IPS DF 4.7 (cell line): ENCODE results near the gene TMEM225B.
A peak's percentile ranks its signal among the peaks of the same experiment; 100 is the strongest.
"Not testable (repeated sequence)": the region's sequence is repeated elsewhere in the genome, so short reads cannot be mapped to it uniquely, and the experiment has no call there.

Experiments used
- DNase-seq: peaks from one replicate; pipeline ENCODE4 v3.0.0-alpha.2; 2013; ENCODE audit warnings: low spot score; ENCODE audit errors: extremely low read depth

TMEM225B gene

GRCh38 chr7:99597762-99598501 lies at the start of gene TMEM225B:
Gene TMEM225B, plus strand, starts transcription at chr7:99598267. Its CDS starts 6,122 bp downstream, at chr7:99604389.
- DNase-seq = no peak

- not testable (repeated sequence) for DNase-seq
Measured at GRCh38 chr7:99549545-99549944, 48.5 kb upstream of the TMEM225B start.

GRCh38 chr7:99551334-99551733 lies 46.7 kb upstream of the TMEM225B start:
- DNase-seq = no peak

GRCh38 chr7:99551767-99552463 lies 46.2 kb upstream of the TMEM225B start, which contains the start of gene FAM200A:
Gene FAM200A, minus strand, starts transcription at chr7:99552114. Its CDS starts 3,707 bp downstream, at chr7:99548407.
- peak; percentile 74 for DNase-seq

GRCh38 chr7:99553039-99553438 lies 45.0 kb upstream of the TMEM225B start:
- no peak for DNase-seq

- no peak for DNase-seq
Measured at GRCh38 chr7:99554939-99555338, 43.1 kb upstream of the TMEM225B start.

GRCh38 chr7:99557196-99557607 lies 40.9 kb upstream of the TMEM225B start:
- no peak for DNase-seq

GRCh38 chr7:99557940-99558305 lies 40.1 kb upstream of the TMEM225B start:
- no peak for DNase-seq

- DNase-seq = peak; percentile 53
Measured at GRCh38 chr7:99558306-99559174, 39.5 kb upstream of the TMEM225B start, which contains the start of gene ZNF655. Gene ZNF655, plus strand, starts transcription at chr7:99558642. Its CDS starts 1,918 bp downstream, at chr7:99560560.

- no peak for DNase-seq
Measured at GRCh38 chr7:99559175-99559915, 38.7 kb upstream of the TMEM225B start.

- no peak for DNase-seq
Measured at GRCh38 chr7:99560834-99561736, 37.0 kb upstream of the TMEM225B start.

- DNase-seq = no peak
Measured at GRCh38 chr7:99561737-99562051, 36.4 kb upstream of the TMEM225B start.

GRCh38 chr7:99562114-99562784 lies 35.8 kb upstream of the TMEM225B start:
- DNase-seq = no peak

GRCh38 chr7:99562832-99563231 lies 35.2 kb upstream of the TMEM225B start:
- DNase-seq = no peak

- no peak for DNase-seq
Measured at GRCh38 chr7:99563650-99564049, 34.4 kb upstream of the TMEM225B start.

- DNase-seq = not testable (repeated sequence)
Measured at GRCh38 chr7:99568770-99569169, 29.3 kb upstream of the TMEM225B start.

GRCh38 chr7:99571768-99572167 lies 26.3 kb upstream of the TMEM225B start:
- DNase-seq = no peak

GRCh38 chr7:99573257-99573656 lies 24.8 kb upstream of the TMEM225B start:
- DNase-seq = no peak

GRCh38 chr7:99576251-99576650 lies 21.8 kb upstream of the TMEM225B start:
- DNase-seq = no peak
